SK-N-SH (cell line): Measurements from ENCODE around the gene LENG9.

Experiments used
- CHD2 ChIP-seq: fragments of 150-350 bp; IDR thresholded peaks from 2 replicates; pipeline ENCODE4 v1.6.1; 2018; ENCODE audit warnings: low read length; ENCODE audit not compliant: partially characterized antibody
- CTCF ChIP-seq: fragments of 200-600 bp; sonication (generic); IDR thresholded peaks from 2 replicates; pipeline ENCODE4 v1.6.1; 2017; ENCODE audit warnings: antibody characterized with exemption, mild to moderate bottlenecking, moderate library complexity
- EZH2phosphoT487 ChIP-seq: fragments of 200-600 bp; sonication (generic); IDR thresholded peaks from 2 replicates; pipeline ENCODE4 v1.6.1; 2017; ENCODE audit warnings: low read depth, mixed run types, mild to moderate bottlenecking, antibody characterized with exemption, moderate library complexity, borderline replicate concordance
- GABPA ChIP-seq: IDR thresholded peaks from 2 replicates; pipeline ENCODE4 v1.4.0; 2012; ENCODE audit warnings: low read depth, mild to moderate bottlenecking
- GATA2 ChIP-seq: sonication (generic); formaldehyde crosslinking; IDR thresholded peaks from 2 replicates; pipeline ENCODE4 v1.5.0; 2020; ENCODE audit warnings: mild to moderate bottlenecking, missing genetic modification reagents
- REST ChIP-seq: IDR thresholded peaks from 2 replicates; pipeline ENCODE4 v1.6.1; 2012; ENCODE audit warnings: mild to moderate bottlenecking, low read depth, low read length, moderate library complexity
- SMC3 ChIP-seq: IDR thresholded peaks from 2 replicates; pipeline ENCODE4 v1.6.1; 2012; ENCODE audit warnings: low read depth, low read length, improper control_type of control experiment
- YY1 ChIP-seq: IDR thresholded peaks from 2 replicates; pipeline ENCODE4 v1.4.0; 2012; ENCODE audit warnings: low read depth, mild to moderate bottlenecking

GRCh38 chr19:54470276-54470887, 6.8 kb upstream of the LENG9 start:
- TF ChIP-seq GATA2 (CRISPR knock-in tag) (no peak), CTCF (no peak), GABPA (no peak), CHD2 (no peak), SMC3 (no peak), REST (no peak), EZH2phosphoT487 (no peak), YY1 (no peak)
